ENCODE measurements around the gene ENC1. TPM values are rescaled to one million over a fixed set of nuclear protein-coding genes. Genes with fewer than 3 reads are reported as not detected.

ENC1 gene
- total and polyA plus RNA-seq, 2 experiments from 2014 or later, result 58.8 to 151 TPM

GRCh38 chr5:74632947-74633356 is 7.6 kb downstream of the ENC1 start:
- 73% methylated on average over 4 of the region's 4 CpGs for WGBS (ENCODE audit: low lambda C conversion rate, missing lambda C conversion rate)
- peaks cover 51% of the 10 kb centered on the region for H3K4me1 ChIP-seq (ENCODE audit: insufficient read depth)
- no peaks in the 10 kb centered on the region for H3K36me3 ChIP-seq (replicated peaks; ENCODE audit: insufficient read depth, low read depth)

GRCh38 chr5:74631081-74631953 is 9.2 kb downstream of the ENC1 start:
- Histone ChIP-seq H3K4me3 (no peak overlapping the region), H3K4me1 (ENCODE audit: insufficient read depth) (peaks cover 47% of the 10 kb centered on the region), H3K79me2 (peaks cover 72% of the 10 kb centered on the region), H3K36me3 (replicated peaks; ENCODE audit: insufficient read depth, low read depth) (no peaks in the 10 kb centered on the region), H4K20me1 (ENCODE audit: insufficient read depth, poor library complexity, severe bottlenecking) (peaks cover 29% of the 10 kb centered on the region), H3K27me3 (no peaks in the 10 kb centered on the region), H2AFZ (no peak overlapping the region), H3K27ac (peak overlapping the region; percentile 79), H3K4me2 (peak overlapping the region; percentile 50), H3K9me2 (replicated peaks; ENCODE audit: insufficient read depth) (no peaks in the 10 kb centered on the region), H3K9me3 (ENCODE audit: low read depth) (no peaks in the 10 kb centered on the region)
- WGBS (ENCODE audit: low lambda C conversion rate, missing lambda C conversion rate), result 45% methylated on average over 11 of the region's 11 CpGs
- TF ChIP-seq EZH2phosphoT487 (IDR thresholded peaks at IDR 0.05; ENCODE audit: low read depth, severe bottlenecking, unreplicated experiment) (no peak), EZH2 (IDR thresholded peaks at IDR 0.05; ENCODE audit: borderline replicate concordance) (no peak), CTCF (IDR thresholded peaks at IDR 0.05; ENCODE audit: poor library complexity) (no peak)
- DNase-seq (ENCODE audit: low spot score), result no peak

More at GRCh38 chr5:74632947-74633356, 7.6 kb downstream of the ENC1 start:
- TF ChIP-seq EZH2phosphoT487 (IDR thresholded peaks at IDR 0.05; ENCODE audit: low read depth, severe bottlenecking, unreplicated experiment), result no peak
- no peak for TF ChIP-seq CTCF (IDR thresholded peaks at IDR 0.05; ENCODE audit: poor library complexity)
- no peak for TF ChIP-seq EZH2 (IDR thresholded peaks at IDR 0.05; ENCODE audit: borderline replicate concordance)
- Histone ChIP-seq H3K79me2 (peaks cover 88% of the 10 kb centered on the region), H3K27ac (peak overlapping the region; percentile 63), H2AFZ (no peak overlapping the region), H3K4me2 (peak overlapping the region; percentile 97), H3K9me2 (replicated peaks; ENCODE audit: insufficient read depth) (no peaks in the 10 kb centered on the region), H4K20me1 (ENCODE audit: insufficient read depth, poor library complexity, severe bottlenecking) (peaks cover 43% of the 10 kb centered on the region), H3K4me3 (no peak overlapping the region), H3K9me3 (ENCODE audit: low read depth) (no peaks in the 10 kb centered on the region), H3K27me3 (no peaks in the 10 kb centered on the region)
- DNase-seq (ENCODE audit: low spot score), result no peak

GRCh38 chr5:74630453-74631066 is 10.0 kb downstream of the ENC1 start:
- H3K27ac ChIP-seq, result peak overlapping the region; percentile 79
- H3K36me3 ChIP-seq (replicated peaks; ENCODE audit: insufficient read depth, low read depth), result no peaks in the 10 kb centered on the region
- no peak overlapping the region for H3K4me3 ChIP-seq
- no peaks in the 10 kb centered on the region for H3K27me3 ChIP-seq
- no peak overlapping the region for H2AFZ ChIP-seq
- H3K79me2 ChIP-seq, result peaks cover 64% of the 10 kb centered on the region
- H3K4me1 ChIP-seq (ENCODE audit: insufficient read depth), result peaks cover 47% of the 10 kb centered on the region
- peaks cover 21% of the 10 kb centered on the region for H4K20me1 ChIP-seq (ENCODE audit: insufficient read depth, poor library complexity, severe bottlenecking)
- no peak for TF ChIP-seq EZH2 (IDR thresholded peaks at IDR 0.05; ENCODE audit: borderline replicate concordance)
- no peak for TF ChIP-seq EZH2phosphoT487 (IDR thresholded peaks at IDR 0.05; ENCODE audit: low read depth, severe bottlenecking, unreplicated experiment)
- no peak for TF ChIP-seq CTCF (IDR thresholded peaks at IDR 0.05; ENCODE audit: poor library complexity)
- H3K9me3 ChIP-seq (ENCODE audit: low read depth), result no peaks in the 10 kb centered on the region
- no peaks in the 10 kb centered on the region for H3K9me2 ChIP-seq (replicated peaks; ENCODE audit: insufficient read depth)
- WGBS (ENCODE audit: low lambda C conversion rate, missing lambda C conversion rate), result 80% methylated on average over 7 of the region's 7 CpGs
- DNase-seq (ENCODE audit: low spot score), result no peak
- H3K4me2 ChIP-seq, result peak overlapping the region; percentile 50

All from hepatocyte (in vitro differentiated cells).